Measurements from ENCODE around the gene MAP1B. TPM values are rescaled to one million over a fixed set of nuclear protein-coding genes. Genes with fewer than 3 reads are reported as not detected.

The MAP1B gene
- total RNA-seq, 1 donor, result 74.3 TPM

DNA sequence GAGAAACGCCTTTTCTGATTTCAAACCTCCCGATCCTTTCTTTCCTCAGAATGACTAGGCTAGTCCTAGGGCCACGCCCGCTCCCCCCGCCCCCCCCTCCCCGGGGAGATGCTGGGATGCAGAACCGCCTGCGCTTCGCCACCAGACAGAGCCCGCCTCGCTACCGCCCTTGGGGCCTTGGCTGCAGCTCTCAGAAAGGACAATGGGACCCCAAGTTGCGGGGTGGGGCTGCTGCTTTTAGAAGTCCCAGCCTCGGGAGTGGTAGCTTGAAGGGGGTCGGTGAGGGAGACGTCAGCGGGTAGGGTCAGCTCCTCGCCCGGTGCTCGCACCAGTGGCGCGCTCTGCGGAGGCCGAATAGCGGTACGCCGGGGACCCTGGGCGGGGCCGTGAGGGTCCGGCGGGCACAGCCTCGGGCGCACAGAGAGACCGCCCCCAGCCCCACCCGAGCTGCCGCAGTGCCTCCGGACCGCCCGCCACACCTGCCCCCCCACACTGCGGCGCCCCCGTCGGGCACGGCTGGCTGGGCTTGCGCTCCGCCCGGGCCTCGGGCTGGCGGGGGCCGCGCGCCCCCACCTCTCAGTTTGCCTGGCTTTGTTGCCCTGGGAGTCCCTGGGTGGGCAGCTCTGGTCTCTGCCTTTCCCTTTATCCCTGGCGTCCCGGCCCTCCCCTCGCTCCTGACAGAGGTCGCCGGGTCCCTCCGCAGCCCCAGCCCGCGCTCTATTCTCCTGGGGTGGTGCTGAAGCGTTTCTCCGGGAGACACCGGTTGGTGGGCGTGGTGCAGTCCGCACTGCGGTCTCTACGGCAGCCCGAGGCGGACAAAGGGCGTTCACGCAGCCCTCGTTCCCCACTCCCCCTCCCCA, 1.2 kb downstream of the MAP1B start:
- peak overlapping the region; percentile 92 for H3K4me3 ChIP-seq (ENCODE audit: low read depth, low read length)
- peak; percentile 77 for DNase-seq (ENCODE audit: low read depth)
- TF ChIP-seq, protein P1, sequence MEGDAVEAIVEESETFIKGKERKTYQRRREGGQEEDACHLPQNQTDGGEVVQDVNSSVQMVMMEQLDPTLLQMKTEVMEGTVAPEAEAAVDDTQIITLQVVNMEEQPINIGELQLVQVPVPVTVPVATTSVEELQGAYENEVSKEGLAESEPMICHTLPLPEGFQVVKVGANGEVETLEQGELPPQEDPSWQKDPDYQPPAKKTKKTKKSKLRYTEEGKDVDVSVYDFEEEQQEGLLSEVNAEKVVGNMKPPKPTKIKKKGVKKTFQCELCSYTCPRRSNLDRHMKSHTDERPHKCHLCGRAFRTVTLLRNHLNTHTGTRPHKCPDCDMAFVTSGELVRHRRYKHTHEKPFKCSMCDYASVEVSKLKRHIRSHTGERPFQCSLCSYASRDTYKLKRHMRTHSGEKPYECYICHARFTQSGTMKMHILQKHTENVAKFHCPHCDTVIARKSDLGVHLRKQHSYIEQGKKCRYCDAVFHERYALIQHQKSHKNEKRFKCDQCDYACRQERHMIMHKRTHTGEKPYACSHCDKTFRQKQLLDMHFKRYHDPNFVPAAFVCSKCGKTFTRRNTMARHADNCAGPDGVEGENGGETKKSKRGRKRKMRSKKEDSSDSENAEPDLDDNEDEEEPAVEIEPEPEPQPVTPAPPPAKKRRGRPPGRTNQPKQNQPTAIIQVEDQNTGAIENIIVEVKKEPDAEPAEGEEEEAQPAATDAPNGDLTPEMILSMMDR (IDR thresholded peaks at IDR 0.05; ENCODE audit: insufficient read depth, low read depth, low read length), result no peak

GRCh38 chr5:72109062-72109411, 1.8 kb downstream of the MAP1B start:
- no peak for DNase-seq (ENCODE audit: low read depth)
- TF ChIP-seq, protein P1 (IDR thresholded peaks at IDR 0.05; ENCODE audit: insufficient read depth, low read depth, low read length), result no peak
- peak overlapping the region; percentile 92 for H3K4me3 ChIP-seq (ENCODE audit: low read depth, low read length)

DNA sequence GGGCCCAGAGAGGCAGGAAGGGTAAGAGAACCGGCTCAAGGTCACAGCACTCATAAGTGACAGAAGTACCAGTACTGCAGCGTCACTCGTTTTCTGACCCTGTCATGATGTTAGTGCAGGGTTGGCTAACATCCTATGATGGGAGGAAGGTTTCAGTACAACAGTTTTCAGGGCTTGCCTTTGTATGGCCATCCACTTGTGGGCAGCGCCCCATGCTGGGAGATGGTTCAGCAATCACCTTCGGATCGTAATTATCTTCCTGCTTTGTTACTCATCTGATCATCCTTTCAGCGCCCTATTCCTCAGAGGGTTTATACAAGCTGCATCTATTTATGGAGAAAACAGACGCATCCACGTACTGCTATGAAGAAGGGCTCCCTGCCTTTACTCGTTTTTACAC, 2.4 kb downstream of the MAP1B start:
- TF ChIP-seq, protein P1 (IDR thresholded peaks at IDR 0.05; ENCODE audit: insufficient read depth, low read depth, low read length), result no peak
- no peak for DNase-seq (ENCODE audit: low read depth)
- peak overlapping the region; percentile 92 for H3K4me3 ChIP-seq (ENCODE audit: low read depth, low read length)

GRCh38 chr5:72110394-72111013, 3.2 kb downstream of the MAP1B start:
- TF ChIP-seq, protein P1 (IDR thresholded peaks at IDR 0.05; ENCODE audit: insufficient read depth, low read depth, low read length), result no peak
- peak overlapping the region; percentile 92 for H3K4me3 ChIP-seq (ENCODE audit: low read depth, low read length)
- no peak for DNase-seq (ENCODE audit: low read depth)

GRCh38 chr5:72112389-72112788, 5.1 kb downstream of the MAP1B start:
- TF ChIP-seq, protein P1 (IDR thresholded peaks at IDR 0.05; ENCODE audit: insufficient read depth, low read depth, low read length), result no peak
- no peak for DNase-seq (ENCODE audit: low read depth)
- no peak overlapping the region for H3K4me3 ChIP-seq (ENCODE audit: low read depth, low read length)

DNA sequence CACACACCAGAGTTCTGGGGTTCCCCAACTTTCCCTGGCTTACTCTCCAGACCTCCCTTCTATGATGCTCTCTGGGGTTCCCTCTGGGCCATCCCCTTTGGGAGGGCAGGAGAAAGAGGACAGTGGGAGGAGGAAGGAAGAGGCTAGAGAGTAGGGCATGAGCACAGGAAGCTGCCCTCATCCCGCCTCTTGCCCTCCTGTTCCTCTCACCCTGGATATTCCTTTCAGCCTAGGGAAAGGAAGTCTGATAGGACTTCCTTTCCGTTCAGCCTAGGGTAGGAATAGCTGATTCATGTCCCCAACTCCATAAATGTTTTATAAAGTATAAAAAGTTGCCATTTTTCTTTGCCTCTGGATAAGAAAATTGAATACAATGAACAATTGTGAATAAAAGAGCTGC, 7.4 kb downstream of the MAP1B start:
- no peak overlapping the region for H3K4me3 ChIP-seq (ENCODE audit: low read depth, low read length)
- DNase-seq (ENCODE audit: low read depth), result no peak
- TF ChIP-seq, protein P1 (IDR thresholded peaks at IDR 0.05; ENCODE audit: insufficient read depth, low read depth, low read length), result no peak
